Stimulated activated CD8-positive, alpha-beta memory T cell treated with anti-CD3 and anti-CD28 coated beads, Interleukin-15, amount 100 ng/mL, for 1 hour (primary cell): ENCODE results near the gene NR5A2.

Experiments
- DNase-seq: peaks from one replicate; pipeline ENCODE4 v3.0.0-alpha.2; 2020; ENCODE audit warnings: low read depth

NR5A2 gene

GRCh38 chr1:200035956-200036618 is 8.6 kb downstream of the NR5A2 start:
- DNase-seq, result no peak

- no peak for DNase-seq
These were observed 9.2 kb downstream of the NR5A2 start for GRCh38 chr1:200036619-200037270.

GRCh38 chr1:200037501-200037900 is 10.0 kb downstream of the NR5A2 start:
- no peak for DNase-seq

- no peak for DNase-seq
These were observed 10.4 kb downstream of the NR5A2 start for GRCh38 chr1:200037904-200038303.

GRCh38 chr1:200038325-200038980 is 10.9 kb downstream of the NR5A2 start:
- no peak for DNase-seq

GRCh38 chr1:200038981-200039848 is 11.7 kb downstream of the NR5A2 start:
- no peak for DNase-seq

GRCh38 chr1:200039849-200040474 is 12.5 kb downstream of the NR5A2 start:
- no peak for DNase-seq

GRCh38 chr1:200040481-200041138 is 13.1 kb downstream of the NR5A2 start:
- no peak for DNase-seq

- no peak for DNase-seq
These were observed 14.0 kb downstream of the NR5A2 start for GRCh38 chr1:200041337-200042118.

GRCh38 chr1:200042119-200042551 is 14.6 kb downstream of the NR5A2 start:
- no peak for DNase-seq

GRCh38 chr1:200042552-200043335 is 15.2 kb downstream of the NR5A2 start:
- no peak for DNase-seq

GRCh38 chr1:200043336-200043668 is 15.8 kb downstream of the NR5A2 start:
- no peak for DNase-seq

GRCh38 chr1:200046115-200046514 is 18.6 kb downstream of the NR5A2 start:
- DNase-seq, result no peak

- no peak for DNase-seq
These were observed 20.7 kb downstream of the NR5A2 start for GRCh38 chr1:200048244-200048643.

GRCh38 chr1:200049810-200050209 is 22.3 kb downstream of the NR5A2 start:
- DNase-seq, result no peak

- DNase-seq, result no peak
These were observed 24.1 kb downstream of the NR5A2 start for GRCh38 chr1:200051620-200052019.

GRCh38 chr1:200053091-200053490 is 25.6 kb downstream of the NR5A2 start:
- no peak for DNase-seq

GRCh38 chr1:200053646-200054045 is 26.1 kb downstream of the NR5A2 start:
- no peak for DNase-seq

GRCh38 chr1:200058341-200058740 is 30.8 kb downstream of the NR5A2 start:
- DNase-seq, result no peak

GRCh38 chr1:200062143-200062542 is 34.6 kb downstream of the NR5A2 start:
- no peak for DNase-seq
